Loucy (cell line): ENCODE measurements around the gene AGBL1.

Experiments used
- H2AFZ ChIP-seq: fragments of 200-600 bp; sonication (generic); 2 replicates; pipeline ENCODE4 v1.6.0; 2016; ENCODE audit warnings: antibody characterized with exemption, mild to moderate bottlenecking, low read length, moderate library complexity
- H3F3A ChIP-seq: fragments of 200-600 bp; 2 replicates; pipeline ENCODE4 v1.6.0; 2016; ENCODE audit warnings: antibody characterized with exemption, low read depth, mild to moderate bottlenecking
- H3K27me3 ChIP-seq: fragments of 200-600 bp; sonication (generic); 2 replicates; pipeline ENCODE4 v1.6.1; 2014; ENCODE audit warnings: low read length, mild to moderate bottlenecking; ENCODE audit not compliant: insufficient read depth, poor library complexity, severe bottlenecking
- H3K36me3 ChIP-seq: fragments of 200-600 bp; sonication (generic); 2 replicates; pipeline ENCODE4 v1.6.1; 2016; ENCODE audit warnings: low read length; ENCODE audit not compliant: insufficient read depth
- H3K4me1 ChIP-seq: fragments of 200-600 bp; sonication (generic); 2 replicates; pipeline ENCODE4 v1.5.1; 2014; ENCODE audit warnings: low read length, mild to moderate bottlenecking; ENCODE audit not compliant: insufficient read depth, poor library complexity, severe bottlenecking
- H3K4me2 ChIP-seq: fragments of 200-600 bp; sonication (generic); 2 replicates; pipeline ENCODE4 v1.6.0; 2014; ENCODE audit warnings: antibody characterized with exemption, low read length, low read depth, mild to moderate bottlenecking; ENCODE audit not compliant: poor library complexity, severe bottlenecking
- H3K4me3 ChIP-seq: fragments of 200-600 bp; sonication (generic); 2 replicates; pipeline ENCODE4 v1.5.1; 2014; ENCODE audit warnings: low read length, mild to moderate bottlenecking, mixed read lengths; ENCODE audit not compliant: poor library complexity, severe bottlenecking
- H3K79me2 ChIP-seq: fragments of 200-600 bp; sonication (generic); 2 replicates; pipeline ENCODE4 v1.6.1; 2014; ENCODE audit warnings: low read length; ENCODE audit not compliant: insufficient read depth
- H3K9ac ChIP-seq: fragments of 200-600 bp; sonication (generic); 2 replicates; pipeline ENCODE4 v1.6.0; 2014; ENCODE audit warnings: mild to moderate bottlenecking, low read depth, low read length, moderate library complexity; ENCODE audit not compliant: poor library complexity, severe bottlenecking
- H3K9me2 ChIP-seq: fragments of 200-600 bp; sonication (generic); replicated peaks from 2 replicates; pipeline ENCODE4 v1.6.1; 2016; ENCODE audit warnings: low read depth, low read length, mixed read lengths
- H3K9me3 ChIP-seq: fragments of 200-600 bp; sonication (generic); 2 replicates; pipeline ENCODE4 v1.6.1; 2014; ENCODE audit warnings: mild to moderate bottlenecking, antibody characterized with exemption, low read length, low read depth; ENCODE audit not compliant: insufficient read depth
- H4K20me1 ChIP-seq: fragments of 200-600 bp; sonication (generic); 2 replicates; pipeline ENCODE4 v1.6.0; 2014; ENCODE audit warnings: antibody characterized with exemption, low read length, mild to moderate bottlenecking; ENCODE audit not compliant: insufficient read depth, poor library complexity, severe bottlenecking
- EZH2phosphoT487 ChIP-seq: fragments of 200-600 bp; IDR thresholded peaks from 2 replicates; pipeline ENCODE4 v1.6.1; 2018; ENCODE audit warnings: antibody characterized with exemption, mild to moderate bottlenecking, moderate library complexity, borderline replicate concordance
- TF ChIP-seq, protein P1 (sequence below): fragments of 200-600 bp; sonication (generic); conservative IDR thresholded peaks from 2 replicates; pipeline ENCODE4 v1.5.1; 2014; ENCODE audit warnings: mild to moderate bottlenecking, antibody characterized with exemption, low read length

The AGBL1 gene

DNA sequence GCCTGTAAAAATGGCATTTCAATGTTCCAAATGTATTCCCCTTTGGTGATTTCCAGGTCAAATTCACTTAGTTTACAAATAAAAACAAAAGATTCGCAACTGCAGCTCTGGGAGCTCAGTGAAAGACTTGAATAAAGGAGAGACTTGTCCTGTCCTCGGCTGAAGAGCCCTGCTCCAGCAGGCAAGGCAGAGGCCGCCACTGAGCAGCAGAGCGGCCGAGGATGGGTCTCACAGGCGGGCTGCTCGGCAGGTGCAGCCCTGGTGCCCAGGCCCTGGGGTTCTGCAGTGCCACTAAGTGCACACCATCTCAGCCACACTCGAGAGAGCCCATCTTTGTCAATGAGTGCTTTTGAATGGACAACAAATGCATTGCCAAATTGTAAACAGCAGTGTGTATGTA is 856.2 kb downstream of the AGBL1 start:
- TF ChIP-seq EZH2phosphoT487 = no peak
- TF ChIP-seq, protein P1, sequence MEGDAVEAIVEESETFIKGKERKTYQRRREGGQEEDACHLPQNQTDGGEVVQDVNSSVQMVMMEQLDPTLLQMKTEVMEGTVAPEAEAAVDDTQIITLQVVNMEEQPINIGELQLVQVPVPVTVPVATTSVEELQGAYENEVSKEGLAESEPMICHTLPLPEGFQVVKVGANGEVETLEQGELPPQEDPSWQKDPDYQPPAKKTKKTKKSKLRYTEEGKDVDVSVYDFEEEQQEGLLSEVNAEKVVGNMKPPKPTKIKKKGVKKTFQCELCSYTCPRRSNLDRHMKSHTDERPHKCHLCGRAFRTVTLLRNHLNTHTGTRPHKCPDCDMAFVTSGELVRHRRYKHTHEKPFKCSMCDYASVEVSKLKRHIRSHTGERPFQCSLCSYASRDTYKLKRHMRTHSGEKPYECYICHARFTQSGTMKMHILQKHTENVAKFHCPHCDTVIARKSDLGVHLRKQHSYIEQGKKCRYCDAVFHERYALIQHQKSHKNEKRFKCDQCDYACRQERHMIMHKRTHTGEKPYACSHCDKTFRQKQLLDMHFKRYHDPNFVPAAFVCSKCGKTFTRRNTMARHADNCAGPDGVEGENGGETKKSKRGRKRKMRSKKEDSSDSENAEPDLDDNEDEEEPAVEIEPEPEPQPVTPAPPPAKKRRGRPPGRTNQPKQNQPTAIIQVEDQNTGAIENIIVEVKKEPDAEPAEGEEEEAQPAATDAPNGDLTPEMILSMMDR = no peak
- Histone ChIP-seq H3K27me3 (no peaks in the 10 kb centered on the region), H3K4me3 (no peak overlapping the region)

DNA sequence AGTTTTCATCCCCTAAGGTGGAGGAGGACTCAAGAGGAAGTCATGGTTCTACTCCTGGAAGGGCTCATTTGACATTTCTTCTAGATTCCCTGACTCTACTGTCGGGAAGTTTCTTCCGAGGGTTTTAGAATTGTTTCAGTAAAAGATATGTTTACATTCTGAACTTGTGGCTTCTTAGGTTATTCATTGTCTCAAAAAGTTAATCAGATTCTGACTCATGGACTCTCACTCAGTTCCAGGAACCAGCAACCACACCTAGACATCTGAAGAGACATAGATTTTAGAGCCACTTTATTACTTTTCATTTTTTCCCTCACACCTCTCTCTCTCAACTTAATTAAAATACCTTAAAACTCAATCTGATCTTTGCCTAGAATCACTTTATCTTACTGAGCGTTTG is 862.6 kb downstream of the AGBL1 start:
- no peak overlapping the region for H2AFZ ChIP-seq
- H3K4me3 ChIP-seq = no peak overlapping the region
- H3K79me2 ChIP-seq = no peaks in the 10 kb centered on the region
- no peaks in the 10 kb centered on the region for H4K20me1 ChIP-seq
- H3K4me1 ChIP-seq = no peaks in the 10 kb centered on the region
- H3F3A ChIP-seq = no peaks in the 10 kb centered on the region
- H3K4me2 ChIP-seq = no peak overlapping the region
- TF ChIP-seq EZH2phosphoT487 = no peak
- TF ChIP-seq, protein P1 = no peak
- no peaks in the 10 kb centered on the region for H3K27me3 ChIP-seq
- H3K9ac ChIP-seq = no peak overlapping the region
- no peaks in the 10 kb centered on the region for H3K36me3 ChIP-seq
- no peaks in the 10 kb centered on the region for H3K9me2 ChIP-seq
- no peaks in the 10 kb centered on the region for H3K9me3 ChIP-seq

More for the DNA sequence above, 856.2 kb downstream of the AGBL1 start:
- no peak overlapping the region for H2AFZ ChIP-seq
- no peaks in the 10 kb centered on the region for H3K79me2 ChIP-seq
- no peaks in the 10 kb centered on the region for H3K36me3 ChIP-seq
- no peaks in the 10 kb centered on the region for H3K4me1 ChIP-seq
- H3K9me3 ChIP-seq = no peaks in the 10 kb centered on the region; the same call in 1 of the 2 replicates
- no peaks in the 10 kb centered on the region for H4K20me1 ChIP-seq
- H3K9ac ChIP-seq = no peak overlapping the region
- no peaks in the 10 kb centered on the region for H3K9me2 ChIP-seq
- no peak overlapping the region for H3K4me2 ChIP-seq
- H3F3A ChIP-seq = no peaks in the 10 kb centered on the region

DNA sequence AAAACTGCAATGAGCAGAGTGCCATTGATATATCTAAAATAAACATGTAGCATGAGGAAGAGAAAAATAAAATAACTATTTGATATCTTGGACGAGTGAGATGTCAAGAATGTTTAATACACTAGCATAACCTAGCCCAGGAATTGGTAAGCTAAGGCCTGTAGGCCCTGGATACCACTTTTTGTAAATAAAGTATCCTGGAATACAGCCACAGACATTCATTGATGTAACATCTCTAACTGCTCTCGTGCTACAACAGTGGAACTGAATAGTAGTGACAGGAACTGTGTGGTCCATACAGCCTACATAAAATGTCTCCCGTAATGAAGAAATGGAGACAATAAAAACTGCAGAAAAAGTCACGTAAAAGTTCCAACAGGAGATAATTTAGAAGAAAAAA is 869.0 kb downstream of the AGBL1 start:
- no peak overlapping the region for H3K9ac ChIP-seq
- H3K4me3 ChIP-seq = no peak overlapping the region
- H3K79me2 ChIP-seq = no peaks in the 10 kb centered on the region
- H3K4me1 ChIP-seq = no peaks in the 10 kb centered on the region
- no peaks in the 10 kb centered on the region for H3K36me3 ChIP-seq
- no peak for TF ChIP-seq EZH2phosphoT487
- TF ChIP-seq, protein P1 = no peak
- H4K20me1 ChIP-seq = no peaks in the 10 kb centered on the region
- H3K27me3 ChIP-seq = no peaks in the 10 kb centered on the region
- H3K9me2 ChIP-seq = no peaks in the 10 kb centered on the region
- no peaks in the 10 kb centered on the region for H3F3A ChIP-seq
- no peak overlapping the region for H2AFZ ChIP-seq
- no peaks in the 10 kb centered on the region for H3K9me3 ChIP-seq
- no peak overlapping the region for H3K4me2 ChIP-seq
